ENCODE data around the gene ASPSCR1. TPM values are rescaled to one million over a fixed set of nuclear protein-coding genes. Genes with fewer than 3 reads are reported as not detected.

ASPSCR1 gene
- total and polyA plus RNA-seq, 2 donors (not counting 1 experiment from before 2014, with no cell fraction given) = 6.3 to 35.7 TPM

DNA sequence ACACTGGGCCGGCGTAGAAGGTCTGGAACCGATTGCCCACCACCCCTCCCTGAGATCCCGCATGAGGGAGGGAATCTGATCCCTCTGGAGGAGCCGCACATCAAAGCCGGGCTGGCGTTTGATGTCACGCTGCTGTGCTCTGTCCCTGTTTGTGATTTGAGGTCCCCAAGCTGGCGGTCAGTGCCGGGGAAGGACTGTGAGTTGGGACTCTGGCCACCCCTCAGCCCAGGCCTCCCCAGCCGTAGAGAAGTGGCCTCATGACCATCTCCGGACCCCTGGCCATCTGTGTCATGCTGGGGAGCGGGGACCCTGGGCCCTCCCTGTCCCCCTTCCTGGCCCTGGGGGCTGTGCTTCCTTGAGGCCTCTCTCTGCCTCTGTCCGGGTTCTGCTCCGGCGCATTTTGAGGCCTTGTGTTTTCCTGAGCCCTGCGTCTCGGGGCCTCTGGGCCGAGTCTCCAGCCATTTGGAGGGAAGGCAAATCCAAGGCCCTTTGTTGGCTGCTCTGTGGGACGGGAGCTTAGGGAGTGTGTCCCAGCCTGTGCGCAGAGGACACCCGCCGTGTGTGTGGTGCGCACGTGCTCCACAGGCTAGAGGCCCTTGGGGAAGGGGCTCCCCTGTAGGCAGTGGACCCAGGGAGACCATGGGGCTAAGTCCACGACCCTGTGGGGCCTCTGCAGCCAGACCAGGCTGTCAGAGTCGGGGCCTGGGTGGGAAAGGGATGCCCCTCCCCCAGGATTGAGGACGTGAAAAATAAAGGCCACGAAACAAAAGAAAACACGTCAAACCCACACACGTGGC lies 15.1 kb downstream of the ASPSCR1 start:
- Histone ChIP-seq H3K4me2 (ENCODE audit: extremely low read depth, insufficient read depth, low read length) (peak overlapping the region; percentile 59), H2AFZ (ENCODE audit: low read length) (no peak overlapping the region), H3K27me3 (ENCODE audit: control insufficient read depth, insufficient read depth, low read length) (no peaks in the 10 kb centered on the region), H3K79me2 (ENCODE audit: control insufficient read depth, insufficient read depth, low read length) (no peaks in the 10 kb centered on the region), H3K36me3 (ENCODE audit: control insufficient read depth, insufficient read depth, low read length) (peaks cover 4% of the 10 kb centered on the region), H3K4me1 (ENCODE audit: control insufficient read depth, extremely low read depth, insufficient read depth, low read length) (peaks cover 18% of the 10 kb centered on the region), H3K9ac (ENCODE audit: insufficient read depth, low read length) (no peak overlapping the region), H3K9me3 (ENCODE audit: control insufficient read depth, insufficient read depth, low read depth, low read length) (no peaks in the 10 kb centered on the region), H3K27ac (ENCODE audit: insufficient read depth, low read length) (no peak overlapping the region), H4K20me1 (ENCODE audit: control insufficient read depth, extremely low read depth, insufficient read depth, low read length) (no peaks in the 10 kb centered on the region), H3K4me3 (replicated peaks in 1 of 4; ENCODE audit: control extremely low read depth in 1 of 4, insufficient read depth in 1 of 4, low read depth in 3 of 4, low read length in 4 of 4) (peak overlapping the region in 3 of 4 experiments; percentile 10 to 17 (median 15))
- TF ChIP-seq CTCF (conservative IDR thresholded peaks at IDR 0.05 in 1 of 2, IDR thresholded peaks at IDR 0.05 in 1 of 2; ENCODE audit: low read depth in 1 of 2, low read length in 2 of 2) = no peak
- no peak for TF ChIP-seq EZH2 (IDR thresholded peaks at IDR 0.05; ENCODE audit: low read length, missing control alignments)
- no peak for DNase-seq (ENCODE audit: low read depth in 2 of 2)

GRCh38 chr17:81993729-81994592 lies 16.5 kb downstream of the ASPSCR1 start:
- TF ChIP-seq CTCF (conservative IDR thresholded peaks at IDR 0.05 in 1 of 2, IDR thresholded peaks at IDR 0.05 in 1 of 2; ENCODE audit: low read depth in 1 of 2, low read length in 2 of 2) (no peak), EZH2 (IDR thresholded peaks at IDR 0.05; ENCODE audit: low read length, missing control alignments) (no peak)
- no peak overlapping the region for H3K27ac ChIP-seq (ENCODE audit: insufficient read depth, low read length)
- no peaks in the 10 kb centered on the region for H3K79me2 ChIP-seq (ENCODE audit: control insufficient read depth, insufficient read depth, low read length)
- DNase-seq (ENCODE audit: low read depth in 2 of 2) = no peak
- peaks cover 2% of the 10 kb centered on the region for H3K36me3 ChIP-seq (ENCODE audit: control insufficient read depth, insufficient read depth, low read length)
- no peaks in the 10 kb centered on the region for H4K20me1 ChIP-seq (ENCODE audit: control insufficient read depth, extremely low read depth, insufficient read depth, low read length)
- H3K9me3 ChIP-seq (ENCODE audit: control insufficient read depth, insufficient read depth, low read depth, low read length) = no peaks in the 10 kb centered on the region
- no peak overlapping the region for H3K4me2 ChIP-seq (ENCODE audit: extremely low read depth, insufficient read depth, low read length)
- no peak overlapping the region for H2AFZ ChIP-seq (ENCODE audit: low read length)
- no peak overlapping the region for H3K4me3 ChIP-seq (replicated peaks in 1 of 4; ENCODE audit: control extremely low read depth in 1 of 4, insufficient read depth in 1 of 4, low read depth in 3 of 4, low read length in 4 of 4)
- H3K9ac ChIP-seq (ENCODE audit: insufficient read depth, low read length) = no peak overlapping the region
- no peaks in the 10 kb centered on the region for H3K27me3 ChIP-seq (ENCODE audit: control insufficient read depth, insufficient read depth, low read length)
- peaks cover 18% of the 10 kb centered on the region for H3K4me1 ChIP-seq (ENCODE audit: control insufficient read depth, extremely low read depth, insufficient read depth, low read length)
